SK-N-SH treated with all-trans-retinoic acid at 6 μM for 48 hours (cell line): ENCODE measurements around the gene CFAP300.

Experiments
- ATAC-seq: fragments of 200-7000 bp; cut with Tn5 transposase; 3 replicates; pipeline ENCODE4 v1.9.1; 2020; ENCODE audit warnings: mild to moderate bottlenecking, moderate library complexity
- ARNTL ChIP-seq: fragments of 450-650 bp; formaldehyde crosslinking; IDR thresholded peaks from 2 replicates; pipeline ENCODE4 v1.5.0; 2020; ENCODE audit warnings: low read depth, mild to moderate bottlenecking, moderate library complexity, borderline replicate concordance
- BACH2 ChIP-seq: fragments of 250-450 bp; sonication (Bioruptor Pico); IDR thresholded peaks from 2 replicates; pipeline ENCODE4 v1.9.0; 2021; ENCODE audit warnings: mild to moderate bottlenecking, borderline replicate concordance
- CSDC2 ChIP-seq: fragments of 250-450 bp; sonication (Bioruptor Pico); IDR thresholded peaks from 2 replicates; pipeline ENCODE4 v1.5.0; 2020; ENCODE audit warnings: mild to moderate bottlenecking, moderate library complexity
- ESRRG ChIP-seq: fragments of 250-450 bp; sonication (Bioruptor Pico); IDR thresholded peaks from 2 replicates; pipeline ENCODE4 v1.6.1; 2021; ENCODE audit warnings: mild to moderate bottlenecking
- GLIS3 ChIP-seq: fragments of 250-450 bp; sonication (Bioruptor Pico); IDR thresholded peaks from 2 replicates; pipeline ENCODE4 v1.5.0; 2020; ENCODE audit warnings: mild to moderate bottlenecking, moderate library complexity
- ISL1 ChIP-seq: fragments of 250-450 bp; sonication (Bioruptor Pico); IDR thresholded peaks from 2 replicates; pipeline ENCODE4 v2.1.2; 2022; ENCODE audit warnings: mild to moderate bottlenecking, moderate library complexity
- POU6F1 ChIP-seq: fragments of 250-450 bp; sonication (Bioruptor Pico); IDR thresholded peaks from 2 replicates; pipeline ENCODE4 v1.8.0; 2021; ENCODE audit warnings: low read depth, mild to moderate bottlenecking, moderate library complexity, borderline replicate concordance
- PPARA ChIP-seq: fragments of 250-450 bp; sonication (Bioruptor Pico); IDR thresholded peaks from 2 replicates; pipeline ENCODE4 v1.5.0; 2020; ENCODE audit warnings: mild to moderate bottlenecking, borderline replicate concordance
- RARB ChIP-seq: fragments of 250-450 bp; sonication (Bioruptor Pico); IDR thresholded peaks from 2 replicates; pipeline ENCODE4 v1.8.0; 2021; ENCODE audit warnings: mild to moderate bottlenecking, moderate library complexity
- SNAI2 ChIP-seq: fragments of 250-450 bp; sonication (Bioruptor Pico); IDR thresholded peaks from 2 replicates; pipeline ENCODE4 v1.5.0; 2020; ENCODE audit warnings: mild to moderate bottlenecking, moderate library complexity
- TCF4 ChIP-seq: fragments of 250-450 bp; sonication (Bioruptor Pico); IDR thresholded peaks from 2 replicates; pipeline ENCODE4 v1.8.0; 2021; ENCODE audit warnings: mild to moderate bottlenecking, moderate library complexity, borderline replicate concordance
- TOX ChIP-seq: fragments of 250-450 bp; sonication (Bioruptor Pico); IDR thresholded peaks from 2 replicates; pipeline ENCODE4 v1.8.0; 2021; ENCODE audit warnings: mild to moderate bottlenecking, moderate library complexity, borderline replicate concordance
- ZC3H10 ChIP-seq: fragments of 250-450 bp; sonication (Bioruptor Pico); IDR thresholded peaks from 2 replicates; pipeline ENCODE4 v1.5.1; 2021; ENCODE audit warnings: mild to moderate bottlenecking, moderate library complexity
- ZFP3 ChIP-seq: fragments of 250-450 bp; sonication (Bioruptor Pico); IDR thresholded peaks from 2 replicates; pipeline ENCODE4 v1.5.0; 2020; ENCODE audit warnings: mild to moderate bottlenecking, moderate library complexity
- ZFP30 ChIP-seq: fragments of 450-650 bp; formaldehyde crosslinking; IDR thresholded peaks from 2 replicates; pipeline ENCODE4 v1.5.0; 2022; ENCODE audit warnings: mild to moderate bottlenecking, moderate library complexity
- ZNF565 ChIP-seq: fragments of 450-650 bp; formaldehyde crosslinking; conservative IDR thresholded peaks from 2 replicates; pipeline ENCODE4 v1.5.0; 2020; ENCODE audit warnings: low read depth, mild to moderate bottlenecking, moderate library complexity
- ZNF70 ChIP-seq: fragments of 450-650 bp; formaldehyde crosslinking; IDR thresholded peaks from 2 replicates; pipeline ENCODE4 v1.5.0; 2020; ENCODE audit warnings: mild to moderate bottlenecking, moderate library complexity
- ZNF8 ChIP-seq: fragments of 450-650 bp; formaldehyde crosslinking; IDR thresholded peaks from 2 replicates; pipeline ENCODE4 v1.5.0; 2020; ENCODE audit warnings: mild to moderate bottlenecking, moderate library complexity
- TF ChIP-seq, protein P1 (sequence below): fragments of 250-450 bp; sonication (Bioruptor Pico); IDR thresholded peaks from 2 replicates; pipeline ENCODE4 v1.5.1; 2020; ENCODE audit warnings: low read depth, mild to moderate bottlenecking, moderate library complexity
- TF ChIP-seq, protein P2 (sequence below): fragments of 250-450 bp; sonication (Bioruptor Pico); IDR thresholded peaks from 2 replicates; pipeline ENCODE4 v1.5.1; 2021; ENCODE audit warnings: mild to moderate bottlenecking, moderate library complexity
- TF ChIP-seq, protein P3 (sequence below): fragments of 250-450 bp; sonication (Bioruptor Pico); IDR thresholded peaks from 2 replicates; pipeline ENCODE4 v1.8.0; 2020; ENCODE audit warnings: mild to moderate bottlenecking, moderate library complexity, borderline replicate concordance
- TF ChIP-seq, protein P4 (sequence below): fragments of 250-450 bp; sonication (Bioruptor Pico); IDR thresholded peaks from 2 replicates; pipeline ENCODE4 v1.5.0; 2020; ENCODE audit warnings: mild to moderate bottlenecking, moderate library complexity

The CFAP300 gene

GRCh38 chr11:102006835-102007566 lies 40.2 kb upstream of the CFAP300 start:
- TF ChIP-seq RARB (CRISPR knock-in tag), result no peak
- no peak for TF ChIP-seq ZNF8 (CRISPR knock-in tag)
- TF ChIP-seq GLIS3, result no peak
- no peak for TF ChIP-seq BACH2 (CRISPR knock-in tag)
- no peak for TF ChIP-seq ZC3H10 (CRISPR knock-in tag)
- TF ChIP-seq ZFP3, result no peak
- no peak for TF ChIP-seq POU6F1 (CRISPR knock-in tag)
- no peak for TF ChIP-seq ZNF70
- no peak for TF ChIP-seq TCF4 (CRISPR knock-in tag)
- TF ChIP-seq ESRRG (CRISPR knock-in tag), result no peak
- TF ChIP-seq, protein P1, sequence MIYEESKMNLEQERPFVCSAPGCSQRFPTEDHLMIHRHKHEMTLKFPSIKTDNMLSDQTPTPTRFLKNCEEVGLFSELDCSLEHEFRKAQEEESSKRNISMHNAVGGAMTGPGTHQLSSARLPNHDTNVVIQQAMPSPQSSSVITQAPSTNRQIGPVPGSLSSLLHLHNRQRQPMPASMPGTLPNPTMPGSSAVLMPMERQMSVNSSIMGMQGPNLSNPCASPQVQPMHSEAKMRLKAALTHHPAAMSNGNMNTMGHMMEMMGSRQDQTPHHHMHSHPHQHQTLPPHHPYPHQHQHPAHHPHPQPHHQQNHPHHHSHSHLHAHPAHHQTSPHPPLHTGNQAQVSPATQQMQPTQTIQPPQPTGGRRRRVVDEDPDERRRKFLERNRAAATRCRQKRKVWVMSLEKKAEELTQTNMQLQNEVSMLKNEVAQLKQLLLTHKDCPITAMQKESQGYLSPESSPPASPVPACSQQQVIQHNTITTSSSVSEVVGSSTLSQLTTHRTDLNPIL (CRISPR knock-in tag), result no peak
- TF ChIP-seq SNAI2 (CRISPR knock-in tag), result no peak
- TF ChIP-seq, protein P2, sequence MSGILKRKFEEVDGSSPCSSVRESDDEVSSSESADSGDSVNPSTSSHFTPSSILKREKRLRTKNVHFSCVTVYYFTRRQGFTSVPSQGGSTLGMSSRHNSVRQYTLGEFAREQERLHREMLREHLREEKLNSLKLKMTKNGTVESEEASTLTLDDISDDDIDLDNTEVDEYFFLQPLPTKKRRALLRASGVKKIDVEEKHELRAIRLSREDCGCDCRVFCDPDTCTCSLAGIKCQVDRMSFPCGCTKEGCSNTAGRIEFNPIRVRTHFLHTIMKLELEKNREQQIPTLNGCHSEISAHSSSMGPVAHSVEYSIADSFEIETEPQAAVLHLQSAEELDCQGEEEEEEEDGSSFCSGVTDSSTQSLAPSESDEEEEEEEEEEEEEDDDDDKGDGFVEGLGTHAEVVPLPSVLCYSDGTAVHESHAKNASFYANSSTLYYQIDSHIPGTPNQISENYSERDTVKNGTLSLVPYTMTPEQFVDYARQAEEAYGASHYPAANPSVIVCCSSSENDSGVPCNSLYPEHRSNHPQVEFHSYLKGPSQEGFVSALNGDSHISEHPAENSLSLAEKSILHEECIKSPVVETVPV, result no peak
- TF ChIP-seq TOX (CRISPR knock-in tag), result no peak
- TF ChIP-seq ZNF565, result no peak
- TF ChIP-seq, protein P3, sequence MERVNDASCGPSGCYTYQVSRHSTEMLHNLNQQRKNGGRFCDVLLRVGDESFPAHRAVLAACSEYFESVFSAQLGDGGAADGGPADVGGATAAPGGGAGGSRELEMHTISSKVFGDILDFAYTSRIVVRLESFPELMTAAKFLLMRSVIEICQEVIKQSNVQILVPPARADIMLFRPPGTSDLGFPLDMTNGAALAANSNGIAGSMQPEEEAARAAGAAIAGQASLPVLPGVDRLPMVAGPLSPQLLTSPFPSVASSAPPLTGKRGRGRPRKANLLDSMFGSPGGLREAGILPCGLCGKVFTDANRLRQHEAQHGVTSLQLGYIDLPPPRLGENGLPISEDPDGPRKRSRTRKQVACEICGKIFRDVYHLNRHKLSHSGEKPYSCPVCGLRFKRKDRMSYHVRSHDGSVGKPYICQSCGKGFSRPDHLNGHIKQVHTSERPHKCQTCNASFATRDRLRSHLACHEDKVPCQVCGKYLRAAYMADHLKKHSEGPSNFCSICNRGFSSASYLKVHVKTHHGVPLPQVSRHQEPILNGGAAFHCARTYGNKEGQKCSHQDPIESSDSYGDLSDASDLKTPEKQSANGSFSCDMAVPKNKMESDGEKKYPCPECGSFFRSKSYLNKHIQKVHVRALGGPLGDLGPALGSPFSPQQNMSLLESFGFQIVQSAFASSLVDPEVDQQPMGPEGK (CRISPR knock-in tag), result no peak
- TF ChIP-seq, protein P4, sequence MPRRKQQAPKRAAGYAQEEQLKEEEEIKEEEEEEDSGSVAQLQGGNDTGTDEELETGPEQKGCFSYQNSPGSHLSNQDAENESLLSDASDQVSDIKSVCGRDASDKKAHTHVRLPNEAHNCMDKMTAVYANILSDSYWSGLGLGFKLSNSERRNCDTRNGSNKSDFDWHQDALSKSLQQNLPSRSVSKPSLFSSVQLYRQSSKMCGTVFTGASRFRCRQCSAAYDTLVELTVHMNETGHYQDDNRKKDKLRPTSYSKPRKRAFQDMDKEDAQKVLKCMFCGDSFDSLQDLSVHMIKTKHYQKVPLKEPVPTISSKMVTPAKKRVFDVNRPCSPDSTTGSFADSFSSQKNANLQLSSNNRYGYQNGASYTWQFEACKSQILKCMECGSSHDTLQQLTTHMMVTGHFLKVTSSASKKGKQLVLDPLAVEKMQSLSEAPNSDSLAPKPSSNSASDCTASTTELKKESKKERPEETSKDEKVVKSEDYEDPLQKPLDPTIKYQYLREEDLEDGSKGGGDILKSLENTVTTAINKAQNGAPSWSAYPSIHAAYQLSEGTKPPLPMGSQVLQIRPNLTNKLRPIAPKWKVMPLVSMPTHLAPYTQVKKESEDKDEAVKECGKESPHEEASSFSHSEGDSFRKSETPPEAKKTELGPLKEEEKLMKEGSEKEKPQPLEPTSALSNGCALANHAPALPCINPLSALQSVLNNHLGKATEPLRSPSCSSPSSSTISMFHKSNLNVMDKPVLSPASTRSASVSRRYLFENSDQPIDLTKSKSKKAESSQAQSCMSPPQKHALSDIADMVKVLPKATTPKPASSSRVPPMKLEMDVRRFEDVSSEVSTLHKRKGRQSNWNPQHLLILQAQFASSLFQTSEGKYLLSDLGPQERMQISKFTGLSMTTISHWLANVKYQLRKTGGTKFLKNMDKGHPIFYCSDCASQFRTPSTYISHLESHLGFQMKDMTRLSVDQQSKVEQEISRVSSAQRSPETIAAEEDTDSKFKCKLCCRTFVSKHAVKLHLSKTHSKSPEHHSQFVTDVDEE, result no peak
- TF ChIP-seq ISL1 (CRISPR knock-in tag), result no peak
- no peak for TF ChIP-seq CSDC2 (CRISPR knock-in tag)
- no peak for TF ChIP-seq ZFP30 (CRISPR knock-in tag)
- ATAC-seq, result no peak

DNA sequence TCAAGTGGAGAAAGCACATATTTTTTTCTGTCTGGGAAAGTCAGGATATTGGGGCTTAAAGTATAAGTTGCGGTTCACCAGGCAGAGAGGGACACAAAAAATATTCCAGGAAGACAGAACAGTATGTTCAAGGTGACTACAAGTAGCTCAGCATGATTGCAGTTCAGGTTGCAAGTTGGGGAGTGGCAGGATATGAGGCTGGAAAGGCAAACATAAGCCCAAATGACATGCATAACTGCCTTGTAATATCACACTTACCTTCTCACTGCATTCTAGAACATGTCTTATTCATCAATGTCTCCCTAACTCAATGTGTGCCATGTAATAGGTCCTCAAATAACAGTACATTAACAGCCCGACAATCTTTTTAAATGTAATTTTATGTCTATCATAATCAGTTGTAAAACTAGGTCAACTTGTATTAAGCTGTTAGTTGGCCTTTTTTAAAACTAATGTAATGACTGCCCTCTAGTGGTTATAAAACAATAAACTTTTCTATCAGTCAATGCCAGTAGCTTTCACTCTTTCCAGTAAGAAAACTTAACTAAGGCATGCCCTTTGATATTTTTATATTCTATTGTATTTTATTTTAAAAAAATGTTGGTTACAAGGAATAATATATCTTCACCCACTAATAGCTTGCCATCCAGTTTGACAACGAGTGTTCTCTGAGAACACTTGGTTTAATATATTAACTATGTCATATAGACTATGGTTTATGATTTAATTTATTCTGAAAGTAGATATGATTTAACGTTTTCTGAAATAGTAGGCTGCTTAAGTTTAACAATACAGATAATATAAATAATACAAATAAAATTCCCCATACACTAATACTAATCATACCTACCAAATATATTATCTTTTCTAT lies 39.4 kb upstream of the CFAP300 start:
- peak; percentile 65; the same call in 2 of the 3 replicates for ATAC-seq
- TF ChIP-seq ZFP30 (CRISPR knock-in tag), result no peak
- no peak for TF ChIP-seq PPARA (CRISPR knock-in tag)
- TF ChIP-seq, protein P2, result no peak
- TF ChIP-seq ISL1 (CRISPR knock-in tag), result no peak
- no peak for TF ChIP-seq TCF4 (CRISPR knock-in tag)
- TF ChIP-seq ESRRG (CRISPR knock-in tag), result no peak
- TF ChIP-seq SNAI2 (CRISPR knock-in tag), result no peak
- TF ChIP-seq ZC3H10 (CRISPR knock-in tag), result no peak
- TF ChIP-seq ARNTL (CRISPR knock-in tag), result no peak
- TF ChIP-seq TOX (CRISPR knock-in tag), result no peak
- TF ChIP-seq GLIS3, result no peak
- no peak for TF ChIP-seq ZNF70
- TF ChIP-seq, protein P1 (CRISPR knock-in tag), result no peak
- no peak for TF ChIP-seq CSDC2 (CRISPR knock-in tag)
- TF ChIP-seq ZFP3, result no peak
